Progenitor cell of endocrine pancreas (in vitro differentiated cells): ENCODE measurements around the gene RBM17. TPM values are rescaled to one million over a fixed set of nuclear protein-coding genes. Genes with fewer than 3 reads are reported as not detected.
"Not testable (repeated sequence)": the region's sequence is repeated elsewhere in the genome, so short reads cannot be mapped to it uniquely, and the experiment has no call there.

Experiments
- DNase-seq: peaks from one replicate; pipeline ENCODE4 v3.0.0; 2021; ENCODE audit warnings: low spot score; ENCODE audit not compliant: unreplicated experiment
- H3K27ac Mint-ChIP-seq: 2 replicates; pipeline ENCODE4 v1.8.0; 2021; ENCODE audit warnings: mild to moderate bottlenecking, moderate library complexity, mixed read lengths
- H3K27me3 Mint-ChIP-seq: 2 replicates; pipeline ENCODE4 v1.8.0; 2021; ENCODE audit warnings: mixed read lengths
- H3K36me3 Mint-ChIP-seq: 2 replicates; pipeline ENCODE4 v1.8.0; 2022; ENCODE audit warnings: mixed read lengths; ENCODE audit not compliant: insufficient read depth
- H3K4me1 Mint-ChIP-seq: 2 replicates; pipeline ENCODE4 v1.8.0; 2021; ENCODE audit warnings: low read depth, mixed read lengths
- H3K4me3 Mint-ChIP-seq: 2 replicates; pipeline ENCODE4 v1.8.0; 2021; ENCODE audit warnings: low read depth, mild to moderate bottlenecking, moderate library complexity, mixed read lengths
- H3K9me3 Mint-ChIP-seq: 2 replicates; pipeline ENCODE4 v1.8.0; 2021; ENCODE audit warnings: low read depth, mixed read lengths
- CTCF ChIP-seq: fragments of 200-600 bp; sonication (generic); IDR thresholded peaks from one replicate; pipeline ENCODE4 v1.5.0; 2021; ENCODE audit warnings: antibody characterized with exemption, mild to moderate bottlenecking; ENCODE audit not compliant: unreplicated experiment
- total RNA-seq: library from RNA; stranded (reverse); gene quantifications from 2 replicates; pipeline ENCODE4 v1.2.1, GENCODE V29; 2021

Gene RBM17
- total RNA-seq, 1 donor from 2014 or later = 122 TPM

- DNase-seq = no peak
- Mint-ChIP-seq H3K36me3 (no peaks in the 10 kb centered on the region), H3K4me3 (no peak overlapping the region), H3K9me3 (no peaks in the 10 kb centered on the region), H3K4me1 (no peaks in the 10 kb centered on the region), H3K27ac (no peak overlapping the region), H3K27me3 (peaks cover 17% of the 10 kb centered on the region)
- no peak for TF ChIP-seq CTCF
Observed at GRCh38 chr10:6059506-6059905, 29.3 kb upstream of the RBM17 start.

- no peaks in the 10 kb centered on the region for H3K4me1 Mint-ChIP-seq
Observed at GRCh38 chr10:6061056-6061455, 27.8 kb upstream of the RBM17 start.

GRCh38 chr10:6062101-6062771 lies 26.6 kb upstream of the RBM17 start, which contains the start of gene IL2RA:
Gene IL2RA (minus strand): TSS chr10:6062367. CDS start chr10:6062151, 216 bp downstream.
- H3K27ac Mint-ChIP-seq = peak within 1 kb of the TSS; percentile 33
- no peaks in the 10 kb centered on the region for H3K36me3 Mint-ChIP-seq
- H3K4me1 Mint-ChIP-seq = no peaks in the 10 kb centered on the region
- no peak for DNase-seq
- H3K27me3 Mint-ChIP-seq = peaks cover 18% of the 10 kb centered on the region
- no peaks in the 10 kb centered on the region for H3K9me3 Mint-ChIP-seq
- TF ChIP-seq CTCF = no peak
- H3K4me3 Mint-ChIP-seq = no peak within 1 kb of the TSS

More at GRCh38 chr10:6061056-6061455, 27.8 kb upstream of the RBM17 start:
- Mint-ChIP-seq H3K4me3 (no peak overlapping the region), H3K36me3 (no peaks in the 10 kb centered on the region), H3K27me3 (peaks cover 19% of the 10 kb centered on the region), H3K27ac (no peak overlapping the region), H3K9me3 (no peaks in the 10 kb centered on the region)
- DNase-seq = no peak
- TF ChIP-seq CTCF = no peak

GRCh38 chr10:6064119-6064518 lies 24.7 kb upstream of the RBM17 start:
- DNase-seq = no peak
- no peak for TF ChIP-seq CTCF
- Mint-ChIP-seq H3K27ac (no peak overlapping the region), H3K27me3 (peaks cover 15% of the 10 kb centered on the region), H3K36me3 (no peaks in the 10 kb centered on the region), H3K4me3 (no peak overlapping the region), H3K4me1 (no peaks in the 10 kb centered on the region), H3K9me3 (no peaks in the 10 kb centered on the region)

- not testable (repeated sequence) for DNase-seq, H3K27ac Mint-ChIP-seq, H3K4me1 Mint-ChIP-seq, H3K36me3 Mint-ChIP-seq, H3K9me3 Mint-ChIP-seq, H3K4me3 Mint-ChIP-seq
- peaks cover 12% of the 10 kb centered on the region for H3K27me3 Mint-ChIP-seq
Observed at GRCh38 chr10:6064726-6065125, 24.1 kb upstream of the RBM17 start.

GRCh38 chr10:6065406-6065805 lies 23.4 kb upstream of the RBM17 start:
- H3K4me1 Mint-ChIP-seq = no peaks in the 10 kb centered on the region
- H3K9me3 Mint-ChIP-seq = no peaks in the 10 kb centered on the region
- no peak for DNase-seq
- H3K36me3 Mint-ChIP-seq = no peaks in the 10 kb centered on the region
- no peak for TF ChIP-seq CTCF
- no peak overlapping the region for H3K4me3 Mint-ChIP-seq
- H3K27ac Mint-ChIP-seq = no peak overlapping the region
- H3K27me3 Mint-ChIP-seq = peaks cover 13% of the 10 kb centered on the region
